Measurements from ENCODE around the gene EPHB6. TPM values are rescaled to one million over a fixed set of nuclear protein-coding genes. Genes with fewer than 3 reads are reported as not detected.

Gene EPHB6
- 1.4 and 58.4 TPM in 2 replicates for polyA plus RNA-seq

GRCh38 chr7:142854372-142855113 is at the start of gene EPHB6:
TSS of gene EPHB6 (plus strand) at chr7:142855076. CDS start at chr7:142863228, 8,152 bp downstream.

GRCh38 chr7:142885311-142886230 is 30.7 kb downstream of the EPHB6 start, which contains the start of gene TRPV6:
TSS of gene TRPV6 (minus strand) at chr7:142885745.

Other genes starting within 250 kb of the EPHB6 start
- gene PRSS1, start 105.6 kb upstream of the EPHB6 start, polyA plus RNA-seq, result not detected in 2 replicates
- not detected in 2 replicates for gene PRSS2, start 84.1 kb upstream of the EPHB6 start, polyA plus RNA-seq
- gene TRPV6, start 30.7 kb downstream of the EPHB6 start, polyA plus RNA-seq, result 2.3 TPM in 1 of 2 replicates, not detected in the other
- gene TRPV5, start 78.7 kb downstream of the EPHB6 start, polyA plus RNA-seq, result not detected in 2 replicates
- not detected in 2 replicates for gene LLCFC1, start 84.4 kb downstream of the EPHB6 start, polyA plus RNA-seq
- not detected in 2 replicates for gene KEL, start 107.3 kb downstream of the EPHB6 start, polyA plus RNA-seq
- not detected in 2 replicates for gene OR9A2, start 172.1 kb downstream of the EPHB6 start, polyA plus RNA-seq
- 1.2 TPM in 1 of 2 replicates, not detected in the other for gene OR6V1, start 197.3 kb downstream of the EPHB6 start, polyA plus RNA-seq

Measured in Purkinje cell (primary cell).